SK-N-MC (cell line): ENCODE results near the gene PPIC.

Experiments used
- EZH2 ChIP-seq: fragments of 200-600 bp; sonication (generic); IDR thresholded peaks from one replicate; pipeline ENCODE4 v1.6.1; 2017; ENCODE audit warnings: antibody characterized with exemption
- FOXP2 ChIP-seq: optimal IDR thresholded peaks from 2 replicates; pipeline ENCODE3; 2011; ENCODE audit warnings: mild to moderate bottlenecking, moderate library complexity; ENCODE audit not compliant: insufficient read depth; ENCODE audit errors: extremely low read length, control extremely low read depth
- POLR2AphosphoS5 ChIP-seq: IDR thresholded peaks from 2 replicates; pipeline ENCODE4 v1.6.1; 2012; ENCODE audit warnings: mild to moderate bottlenecking, low read depth, low read length, borderline replicate concordance

- TF ChIP-seq POLR2AphosphoS5 (no peak), FOXP2 (no peak), EZH2 (no peak)
Observed at GRCh38 chr5:122985006-122985700, 51.4 kb downstream of the PPIC start.
